Measurements from ENCODE around the gene IDUA.
"Not testable (repeated sequence)": the region's sequence is repeated elsewhere in the genome, so short reads cannot be mapped to it uniquely, and the experiment has no call there.

The IDUA gene

DNA sequence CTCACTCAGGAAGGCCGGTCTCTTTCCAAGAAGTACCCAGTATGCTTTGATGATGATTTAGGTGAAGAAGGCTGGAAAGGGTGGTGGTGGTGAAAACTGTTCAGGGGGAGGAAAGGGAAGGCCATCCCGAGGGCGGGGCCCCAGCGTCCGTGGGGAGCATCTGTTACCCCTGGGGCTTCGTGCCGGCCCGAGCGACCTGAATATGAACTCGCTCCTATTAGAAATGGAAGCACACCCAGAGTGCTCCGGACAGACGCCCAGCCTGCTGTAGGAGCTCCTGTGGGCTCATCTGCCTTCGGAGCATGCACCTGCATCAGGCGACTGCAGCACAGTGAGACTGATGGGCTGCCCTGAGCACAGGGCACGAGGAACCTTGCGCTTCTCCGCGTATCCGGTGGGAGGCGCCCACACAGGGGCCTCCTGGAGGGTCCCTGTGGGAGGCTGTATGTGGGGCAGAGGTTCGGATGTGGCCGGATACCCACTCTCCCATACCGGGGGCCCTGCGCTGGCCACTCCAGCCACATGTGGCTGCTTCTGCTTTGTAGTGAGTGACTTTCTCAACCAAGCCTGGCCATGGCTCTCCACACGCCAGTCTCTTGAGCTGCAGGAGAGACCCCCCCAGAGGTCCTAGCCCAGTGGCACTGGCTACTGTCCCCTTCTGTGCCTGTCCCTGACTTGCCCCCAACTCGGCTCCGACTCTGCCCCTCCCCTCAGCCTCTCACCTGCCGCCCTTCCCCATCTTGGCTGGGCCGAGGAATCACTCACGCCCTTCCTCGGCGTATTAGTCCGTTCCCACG lies 61.3 kb downstream of the IDUA start:
- no peak overlapping the region for H3K27ac ChIP-seq (ENCODE audit: low read depth, low read length)
- H3K4me1 ChIP-seq (ENCODE audit: control insufficient read depth in 5 of 5, insufficient read depth in 5 of 5, low read length in 5 of 5), result peaks cover 4 to 37% (median 29%) of the 10 kb centered on the region in 5 donors
- peaks cover 13 to 44% (median 31%) of the 10 kb centered on the region in 5 donors for H3K27me3 ChIP-seq (ENCODE audit: control insufficient read depth in 5 of 5, insufficient read depth in 4 of 5, low read length in 5 of 5)

GRCh38 chr4:1048773-1049590 lies 62.1 kb downstream of the IDUA start:
- Histone ChIP-seq H3K9ac (ENCODE audit: low read length in 5 of 5) (no peak overlapping the region), H3K27ac (ENCODE audit: low read depth, low read length) (no peak overlapping the region), H3K9me3 (ENCODE audit: control insufficient read depth in 5 of 5, low read length in 5 of 5) (no peaks in the 10 kb centered on the region), H3K36me3 (ENCODE audit: control insufficient read depth in 5 of 5, insufficient read depth in 5 of 5, low read length in 5 of 5) (no peaks in the 10 kb centered on the region), H3K27me3 (ENCODE audit: control insufficient read depth in 5 of 5, insufficient read depth in 4 of 5, low read length in 5 of 5) (peaks cover 13 to 36% (median 25%) of the 10 kb centered on the region in 5 donors), H3K4me1 (ENCODE audit: control insufficient read depth in 5 of 5, insufficient read depth in 5 of 5, low read length in 5 of 5) (peaks cover 2 to 34% (median 24%) of the 10 kb centered on the region in 5 donors), H3K4me3 (ENCODE audit: low read depth in 1 of 5, low read length in 5 of 5) (no peak overlapping the region)

More for the DNA sequence above, 61.3 kb downstream of the IDUA start:
- no peak overlapping the region for H3K4me3 ChIP-seq (ENCODE audit: low read depth in 1 of 5, low read length in 5 of 5)
- H3K9ac ChIP-seq (ENCODE audit: low read length in 5 of 5), result no peak overlapping the region
- no peaks in the 10 kb centered on the region for H3K36me3 ChIP-seq (ENCODE audit: control insufficient read depth in 5 of 5, insufficient read depth in 5 of 5, low read length in 5 of 5)
- H3K9me3 ChIP-seq (ENCODE audit: control insufficient read depth in 5 of 5, low read length in 5 of 5), result no peaks in the 10 kb centered on the region

- H3K27me3 ChIP-seq (ENCODE audit: control insufficient read depth in 5 of 5, insufficient read depth in 4 of 5, low read length in 5 of 5), result peaks cover 10 to 30% (median 19%) of the 10 kb centered on the region in 5 donors
- no peaks in the 10 kb centered on the region for H3K9me3 ChIP-seq (ENCODE audit: control insufficient read depth in 5 of 5, low read length in 5 of 5)
- H3K4me1 ChIP-seq (ENCODE audit: control insufficient read depth in 5 of 5, insufficient read depth in 5 of 5, low read length in 5 of 5), result peaks cover 2 to 28% (median 22%) of the 10 kb centered on the region in 5 donors
- H3K4me3 ChIP-seq (ENCODE audit: low read depth in 1 of 5, low read length in 5 of 5), result no peak overlapping the region
- no peak overlapping the region for H3K27ac ChIP-seq (ENCODE audit: low read depth, low read length)
- no peak overlapping the region for H3K9ac ChIP-seq (ENCODE audit: low read length in 5 of 5)
- H3K36me3 ChIP-seq (ENCODE audit: control insufficient read depth in 5 of 5, insufficient read depth in 5 of 5, low read length in 5 of 5), result no peaks in the 10 kb centered on the region
Observed at GRCh38 chr4:1049591-1049905, 62.7 kb downstream of the IDUA start.

DNA sequence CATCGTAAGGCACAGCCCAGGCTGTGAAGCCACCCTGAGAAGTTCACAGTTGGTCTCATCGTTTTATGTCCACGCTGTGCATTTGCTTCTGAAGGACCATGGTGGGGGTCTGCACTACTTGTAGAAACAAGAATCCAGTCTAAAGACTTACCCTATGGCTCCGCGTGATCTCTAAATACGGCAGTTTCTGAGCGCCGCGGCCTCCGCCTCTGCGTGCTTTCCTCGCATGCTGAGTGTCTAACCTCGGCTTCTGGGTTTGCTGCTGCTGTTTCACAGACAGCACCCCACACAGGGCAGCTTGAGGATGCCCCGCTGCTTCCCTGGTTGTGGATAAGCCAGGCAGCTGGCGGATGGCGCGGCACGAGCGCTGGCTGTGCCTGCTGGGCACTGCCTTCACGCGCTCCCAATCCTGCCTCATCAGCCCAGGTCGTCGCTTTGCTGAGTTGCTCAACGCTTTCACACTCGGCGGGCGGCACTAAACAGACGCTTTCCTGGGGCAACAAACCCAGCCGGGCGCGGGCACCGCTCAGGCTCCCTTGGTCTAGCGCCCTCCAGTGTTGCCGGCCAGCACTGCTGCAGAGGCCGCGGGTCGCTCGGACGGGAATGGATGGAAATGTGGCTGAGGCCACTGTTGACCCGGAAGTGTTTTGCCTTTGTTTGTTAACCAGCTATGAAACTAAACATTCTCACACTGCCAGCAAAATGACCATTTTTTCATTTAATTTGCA lies 63.8 kb downstream of the IDUA start:
- H3K9me3 ChIP-seq (ENCODE audit: control insufficient read depth in 5 of 5, low read length in 5 of 5), result no peaks in the 10 kb centered on the region
- no peak overlapping the region for H3K4me3 ChIP-seq (ENCODE audit: low read depth in 1 of 5, low read length in 5 of 5)
- no peak overlapping the region for H3K9ac ChIP-seq (ENCODE audit: low read length in 5 of 5)
- peaks cover 2 to 27% (median 22%) of the 10 kb centered on the region in 5 donors for H3K4me1 ChIP-seq (ENCODE audit: control insufficient read depth in 5 of 5, insufficient read depth in 5 of 5, low read length in 5 of 5)
- H3K27ac ChIP-seq (ENCODE audit: low read depth, low read length), result no peak overlapping the region
- H3K36me3 ChIP-seq (ENCODE audit: control insufficient read depth in 5 of 5, insufficient read depth in 5 of 5, low read length in 5 of 5), result no peaks in the 10 kb centered on the region
- H3K27me3 ChIP-seq (ENCODE audit: control insufficient read depth in 5 of 5, insufficient read depth in 4 of 5, low read length in 5 of 5), result peaks cover 6 to 25% (median 13%) of the 10 kb centered on the region in 5 donors

DNA sequence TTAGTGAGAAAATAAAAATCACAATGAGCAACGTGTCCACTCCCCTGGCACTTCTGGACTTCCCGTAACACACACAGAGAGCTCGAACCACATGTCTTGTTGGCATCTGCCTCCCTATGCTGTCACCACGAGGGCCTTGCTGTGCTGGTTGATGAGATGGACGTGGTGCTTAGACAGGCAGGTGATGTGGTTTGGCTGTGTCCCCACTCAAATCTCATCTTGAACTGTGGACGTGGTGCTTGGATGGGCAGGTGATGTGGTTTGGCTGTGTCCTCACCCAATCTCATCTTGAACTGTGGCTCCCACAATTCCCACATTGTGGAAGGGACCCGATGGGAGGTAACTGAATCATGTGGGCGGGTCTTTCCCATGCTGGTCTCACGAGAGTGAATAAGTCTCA lies 64.6 kb downstream of the IDUA start:
- no peaks in the 10 kb centered on the region for H3K9me3 ChIP-seq (ENCODE audit: control insufficient read depth in 5 of 5, low read length in 5 of 5)
- H3K9ac ChIP-seq (ENCODE audit: low read length in 5 of 5), result no peak overlapping the region
- peaks cover 2 to 29% (median 24%) of the 10 kb centered on the region in 5 donors for H3K4me1 ChIP-seq (ENCODE audit: control insufficient read depth in 5 of 5, insufficient read depth in 5 of 5, low read length in 5 of 5)
- H3K27me3 ChIP-seq (ENCODE audit: control insufficient read depth in 5 of 5, insufficient read depth in 4 of 5, low read length in 5 of 5), result peaks cover 6 to 31% (median 13%) of the 10 kb centered on the region in 5 donors
- H3K27ac ChIP-seq (ENCODE audit: low read depth, low read length), result no peak overlapping the region
- H3K36me3 ChIP-seq (ENCODE audit: control insufficient read depth in 5 of 5, insufficient read depth in 5 of 5, low read length in 5 of 5), result no peaks in the 10 kb centered on the region
- H3K4me3 ChIP-seq (ENCODE audit: low read depth in 1 of 5, low read length in 5 of 5), result no peak overlapping the region

DNA sequence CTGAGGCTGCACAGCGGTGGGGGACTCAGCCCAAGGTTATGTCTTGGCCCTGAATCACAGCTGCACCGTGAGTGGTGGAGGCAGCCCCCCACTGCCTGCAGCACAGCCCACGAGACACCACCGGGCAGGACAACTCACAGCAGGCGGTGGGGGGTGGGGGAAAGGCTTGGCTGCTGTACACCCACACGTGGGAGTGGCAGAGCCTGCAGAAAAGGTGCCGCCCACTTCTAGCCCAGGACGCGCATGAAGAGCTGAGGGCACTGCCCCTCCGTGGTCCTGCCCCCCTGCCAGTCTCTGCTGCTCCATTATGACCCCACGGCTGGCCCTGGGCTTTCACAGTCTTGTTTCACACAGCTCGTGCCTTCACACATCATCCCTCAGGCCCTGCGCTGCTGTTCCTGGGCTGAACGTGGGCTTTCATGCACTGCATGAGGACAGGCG lies 65.4 kb downstream of the IDUA start:
- H3K9ac ChIP-seq (ENCODE audit: low read length in 5 of 5), result no peak overlapping the region
- H3K27ac ChIP-seq (ENCODE audit: low read depth, low read length), result no peak overlapping the region
- no peaks in the 10 kb centered on the region for H3K36me3 ChIP-seq (ENCODE audit: control insufficient read depth in 5 of 5, insufficient read depth in 5 of 5, low read length in 5 of 5)
- peaks cover 6 to 38% (median 20%) of the 10 kb centered on the region in 5 donors for H3K27me3 ChIP-seq (ENCODE audit: control insufficient read depth in 5 of 5, insufficient read depth in 4 of 5, low read length in 5 of 5)
- H3K9me3 ChIP-seq (ENCODE audit: control insufficient read depth in 5 of 5, low read length in 5 of 5), result no peaks in the 10 kb centered on the region
- H3K4me1 ChIP-seq (ENCODE audit: control insufficient read depth in 5 of 5, insufficient read depth in 5 of 5, low read length in 5 of 5), result peaks cover 0 to 23% (median 19%) of the 10 kb centered on the region in 5 donors
- H3K4me3 ChIP-seq (ENCODE audit: low read depth in 1 of 5, low read length in 5 of 5), result no peak overlapping the region

- Histone ChIP-seq H3K27me3 (ENCODE audit: control insufficient read depth in 5 of 5, insufficient read depth in 4 of 5, low read length in 5 of 5) (peaks cover 7 to 39% (median 23%) of the 10 kb centered on the region in 5 donors), H3K9ac (ENCODE audit: low read length in 5 of 5) (no peak overlapping the region), H3K27ac (ENCODE audit: low read depth, low read length) (no peak overlapping the region), H3K4me3 (ENCODE audit: low read depth in 1 of 5, low read length in 5 of 5) (peak overlapping the region in 2 of 5 donors; percentile 16 to 29), H3K4me1 (ENCODE audit: control insufficient read depth in 5 of 5, insufficient read depth in 5 of 5, low read length in 5 of 5) (peaks cover 0 to 14% (median 11%) of the 10 kb centered on the region in 5 donors), H3K36me3 (ENCODE audit: control insufficient read depth in 5 of 5, insufficient read depth in 5 of 5, low read length in 5 of 5) (no peaks in the 10 kb centered on the region), H3K9me3 (ENCODE audit: control insufficient read depth in 5 of 5, low read length in 5 of 5) (no peaks in the 10 kb centered on the region)
Observed at GRCh38 chr4:1053080-1053661, 66.3 kb downstream of the IDUA start.

- not testable (repeated sequence) for H3K27ac ChIP-seq (ENCODE audit: low read depth, low read length); H3K4me3 ChIP-seq (ENCODE audit: low read depth in 1 of 5, low read length in 5 of 5); H3K9ac ChIP-seq (ENCODE audit: low read length in 5 of 5); H3K36me3 ChIP-seq (ENCODE audit: control insufficient read depth in 5 of 5, insufficient read depth in 5 of 5, low read length in 5 of 5); H3K9me3 ChIP-seq (ENCODE audit: control insufficient read depth in 5 of 5, low read length in 5 of 5)
- Histone ChIP-seq H3K4me1 (ENCODE audit: control insufficient read depth in 5 of 5, insufficient read depth in 5 of 5, low read length in 5 of 5) (peaks cover 0 to 13% (median 11%) of the 10 kb centered on the region in 5 donors), H3K27me3 (ENCODE audit: control insufficient read depth in 5 of 5, insufficient read depth in 4 of 5, low read length in 5 of 5) (peaks cover 13 to 46% (median 28%) of the 10 kb centered on the region in 5 donors)
Observed at GRCh38 chr4:1053891-1054290, 67.0 kb downstream of the IDUA start.

Data from subcutaneous abdominal adipose tissue (tissue), 5 donors.